GM12864 (cell line): ENCODE measurements around the gene SH3RF1.

Source experiments
- DNase-seq: peaks from one replicate; pipeline ENCODE4 v3.0.0-alpha.2; 2011; ENCODE audit warnings: low read depth
- H3K4me3 ChIP-seq: 2 replicates; pipeline ENCODE4 v1.5.1; 2011; ENCODE audit warnings: mild to moderate bottlenecking, low read depth, low read length, control low read depth
- TF ChIP-seq, protein P1 (sequence below): IDR thresholded peaks from 2 replicates; pipeline ENCODE4 v1.5.1; 2011; ENCODE audit warnings: low read depth, mild to moderate bottlenecking, moderate library complexity, low read length, control low read depth, inconsistent platforms; ENCODE audit errors: missing control alignments

SH3RF1 gene

GRCh38 chr4:169270810-169271691 lies at the start of gene SH3RF1:
Gene SH3RF1, minus strand, starts transcription at chr4:169270956. Its CDS starts 1,744 bp downstream, at chr4:169269212.
- DNase-seq, result no peak
- TF ChIP-seq, protein P1, sequence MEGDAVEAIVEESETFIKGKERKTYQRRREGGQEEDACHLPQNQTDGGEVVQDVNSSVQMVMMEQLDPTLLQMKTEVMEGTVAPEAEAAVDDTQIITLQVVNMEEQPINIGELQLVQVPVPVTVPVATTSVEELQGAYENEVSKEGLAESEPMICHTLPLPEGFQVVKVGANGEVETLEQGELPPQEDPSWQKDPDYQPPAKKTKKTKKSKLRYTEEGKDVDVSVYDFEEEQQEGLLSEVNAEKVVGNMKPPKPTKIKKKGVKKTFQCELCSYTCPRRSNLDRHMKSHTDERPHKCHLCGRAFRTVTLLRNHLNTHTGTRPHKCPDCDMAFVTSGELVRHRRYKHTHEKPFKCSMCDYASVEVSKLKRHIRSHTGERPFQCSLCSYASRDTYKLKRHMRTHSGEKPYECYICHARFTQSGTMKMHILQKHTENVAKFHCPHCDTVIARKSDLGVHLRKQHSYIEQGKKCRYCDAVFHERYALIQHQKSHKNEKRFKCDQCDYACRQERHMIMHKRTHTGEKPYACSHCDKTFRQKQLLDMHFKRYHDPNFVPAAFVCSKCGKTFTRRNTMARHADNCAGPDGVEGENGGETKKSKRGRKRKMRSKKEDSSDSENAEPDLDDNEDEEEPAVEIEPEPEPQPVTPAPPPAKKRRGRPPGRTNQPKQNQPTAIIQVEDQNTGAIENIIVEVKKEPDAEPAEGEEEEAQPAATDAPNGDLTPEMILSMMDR, result peak; percentile 37
- peak within 1 kb of the TSS; percentile 98 for H3K4me3 ChIP-seq

DNA sequence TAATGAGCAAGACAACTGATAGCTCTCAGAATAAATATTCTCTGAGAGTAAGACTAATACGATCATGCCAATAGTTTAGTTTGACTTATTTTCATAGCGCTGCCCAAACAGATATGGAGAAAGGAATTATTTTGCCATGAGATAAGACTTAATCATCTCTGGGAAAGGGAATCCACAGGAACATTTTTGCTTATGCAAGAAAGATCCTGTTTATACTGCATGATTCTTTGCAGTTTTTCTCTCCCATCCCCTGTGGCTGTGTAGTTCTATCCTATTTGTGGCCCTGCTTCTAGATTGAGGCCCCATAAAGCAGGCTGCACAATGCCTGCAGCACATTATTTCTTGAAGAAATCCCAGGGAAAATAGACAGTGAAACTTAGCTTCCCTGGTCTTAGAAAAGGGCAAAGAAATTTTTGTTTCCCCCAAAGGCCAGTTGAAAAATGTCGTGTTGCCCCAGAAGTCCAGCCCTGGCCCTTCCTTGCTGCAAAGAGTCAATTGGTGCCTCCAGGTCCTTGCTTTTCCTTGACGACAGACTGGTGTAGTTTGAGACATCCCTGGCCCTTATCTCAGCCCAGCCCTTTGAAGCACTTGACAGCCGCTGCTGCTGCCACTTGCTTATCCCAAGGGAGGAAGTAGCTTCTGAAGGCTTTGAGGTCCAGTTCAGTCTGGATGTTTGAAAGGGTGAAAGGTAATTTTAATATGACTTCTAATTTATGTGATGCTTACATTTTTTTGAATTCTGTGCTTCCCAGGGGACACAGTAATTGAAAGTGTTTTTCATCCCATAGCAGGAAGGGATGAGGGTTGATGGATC lies 45.0 kb upstream of the SH3RF1 start:
- TF ChIP-seq, protein P1, result no peak
- H3K4me3 ChIP-seq, result no peak overlapping the region
- DNase-seq, result no peak

DNA sequence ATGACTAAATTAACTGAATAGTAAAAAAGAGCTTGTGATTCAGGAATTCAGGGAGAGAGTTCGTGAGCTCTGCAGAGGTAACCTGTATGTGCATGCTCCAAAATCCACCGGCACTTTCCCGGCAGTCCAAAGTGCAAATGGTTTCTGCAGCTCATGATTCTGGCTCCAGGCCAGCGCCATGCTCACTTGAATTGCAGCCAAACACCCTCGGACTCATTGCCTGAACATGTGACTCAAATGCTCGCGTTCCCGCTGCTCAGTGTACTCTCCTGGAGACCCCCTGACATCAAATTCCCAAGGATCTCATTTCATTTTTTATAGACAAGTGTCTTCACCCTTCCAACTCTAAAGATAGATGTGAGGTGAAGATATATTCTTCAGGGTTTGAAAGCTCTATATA lies 44.1 kb upstream of the SH3RF1 start:
- H3K4me3 ChIP-seq, result no peak overlapping the region
- DNase-seq, result no peak
- TF ChIP-seq, protein P1, result no peak

GRCh38 chr4:169313732-169314131 lies 43.0 kb upstream of the SH3RF1 start:
- no peak overlapping the region for H3K4me3 ChIP-seq
- no peak for DNase-seq
- TF ChIP-seq, protein P1, result no peak

DNA sequence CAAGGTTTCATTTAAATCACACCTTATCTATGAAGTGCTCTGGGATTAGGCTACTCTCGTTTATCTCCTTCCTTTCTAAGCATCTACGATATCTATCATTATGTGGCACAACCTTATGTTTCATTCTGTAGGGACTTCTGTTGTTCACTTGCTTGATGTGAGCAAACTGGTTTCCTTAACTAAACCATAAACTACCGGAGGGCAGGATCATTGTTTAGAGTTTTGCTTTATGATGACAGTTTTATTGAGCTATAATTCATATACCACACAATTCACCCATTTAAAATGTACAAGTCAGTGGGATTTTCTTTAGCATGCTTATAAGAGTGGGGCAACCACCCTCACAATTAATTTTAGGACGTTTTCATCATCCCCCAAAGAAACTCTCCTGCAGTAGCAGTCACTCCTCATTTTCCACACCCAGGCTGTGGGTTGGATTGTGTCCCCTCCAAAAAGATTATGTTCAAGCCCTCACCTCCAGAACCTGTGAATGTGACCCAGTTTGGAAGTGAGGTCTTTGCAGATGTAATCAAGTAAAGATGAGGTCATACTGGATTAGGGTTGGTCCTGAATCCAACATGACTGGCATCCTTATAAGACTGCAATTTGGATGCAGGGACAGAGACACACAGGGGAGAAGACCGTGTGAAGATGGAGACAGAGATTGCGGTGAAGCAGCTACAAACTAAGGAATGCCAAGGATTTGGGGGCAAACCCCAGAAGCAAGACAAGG lies 42.1 kb upstream of the SH3RF1 start:
- TF ChIP-seq, protein P1, result no peak
- DNase-seq, result no peak
- no peak overlapping the region for H3K4me3 ChIP-seq

- DNase-seq, result no peak
- H3K4me3 ChIP-seq, result no peak overlapping the region
- TF ChIP-seq, protein P1, result peak; percentile 65
Observed at GRCh38 chr4:169311643-169312365, 41.0 kb upstream of the SH3RF1 start.
